Subcutaneous adipose tissue (tissue), 4 donors: Measurements from ENCODE around the gene MCMBP. TPM values are rescaled to one million over a fixed set of nuclear protein-coding genes. Genes with fewer than 3 reads are reported as not detected.

Experiments used
- CTCF ChIP-seq: fragments of 450-650 bp; IDR thresholded peaks from one replicate; pipeline ENCODE4 v1.5.1; 2016; ENCODE audit warnings: low read depth, mild to moderate bottlenecking, control low read depth, antibody characterized with exemption, moderate library complexity
- total RNA-seq, 4 donors: library from RNA; depleted of rRNA; stranded (reverse); fragments of >200 nt; gene quantifications; one replicate each; pipeline ENCODE4 v1.1.0, GENCODE V29; 2016

Gene MCMBP
- total RNA-seq, 4 donors from 2014 or later = 42.6 to 60.2 (median 47.3) TPM

DNA sequence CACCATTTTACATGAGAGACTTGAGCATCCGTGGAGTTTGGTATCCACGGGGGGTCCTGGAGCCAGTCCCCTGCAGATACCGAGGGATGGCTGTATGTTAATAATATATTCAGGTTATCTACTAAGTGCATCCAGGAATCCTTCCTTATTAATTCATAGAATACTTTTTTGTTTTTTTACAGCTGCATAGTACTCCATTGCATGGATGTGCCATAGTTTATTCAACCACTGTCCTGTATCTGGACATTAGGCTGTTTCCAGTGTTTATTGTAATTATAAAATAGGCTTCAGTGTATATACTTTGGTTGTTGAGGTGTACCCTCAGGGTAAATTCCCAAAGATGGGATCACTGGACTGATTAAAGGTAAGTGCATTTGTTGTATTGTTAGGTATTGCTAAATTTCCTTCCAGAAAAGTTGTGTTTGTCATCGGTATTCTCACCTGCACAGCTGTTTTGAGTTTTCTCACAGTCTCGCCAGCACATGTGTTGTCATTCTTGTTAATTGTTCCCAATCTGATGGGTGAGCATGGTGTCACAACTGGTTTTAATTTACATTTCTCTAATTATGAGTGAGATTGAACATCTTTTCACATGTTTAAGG is 91.7 kb downstream of the MCMBP start:
- TF ChIP-seq CTCF = no peak

Other genes with a start within 250 kb of the MCMBP start
- gene BAG3, start 221.5 kb downstream of the MCMBP start, total RNA-seq = 10 to 100 TPM; 16.1 to 33.1 (median 21.1) TPM
- gene INPP5F, start 146.8 kb downstream of the MCMBP start, total RNA-seq = 10 to 100 TPM; 13.9 to 20.9 (median 17.0) TPM
- 10 to 100 TPM; 12.8 to 33.9 (median 26.8) TPM for gene SEC23IP, start 19.9 kb upstream of the MCMBP start, total RNA-seq